ENCODE results near the gene MAP4K4. TPM values are rescaled to one million over a fixed set of nuclear protein-coding genes. Genes with fewer than 3 reads are reported as not detected.

The MAP4K4 gene
- total RNA-seq, 2 donors from 2014 or later: 26.8 to 30.7 TPM

DNA sequence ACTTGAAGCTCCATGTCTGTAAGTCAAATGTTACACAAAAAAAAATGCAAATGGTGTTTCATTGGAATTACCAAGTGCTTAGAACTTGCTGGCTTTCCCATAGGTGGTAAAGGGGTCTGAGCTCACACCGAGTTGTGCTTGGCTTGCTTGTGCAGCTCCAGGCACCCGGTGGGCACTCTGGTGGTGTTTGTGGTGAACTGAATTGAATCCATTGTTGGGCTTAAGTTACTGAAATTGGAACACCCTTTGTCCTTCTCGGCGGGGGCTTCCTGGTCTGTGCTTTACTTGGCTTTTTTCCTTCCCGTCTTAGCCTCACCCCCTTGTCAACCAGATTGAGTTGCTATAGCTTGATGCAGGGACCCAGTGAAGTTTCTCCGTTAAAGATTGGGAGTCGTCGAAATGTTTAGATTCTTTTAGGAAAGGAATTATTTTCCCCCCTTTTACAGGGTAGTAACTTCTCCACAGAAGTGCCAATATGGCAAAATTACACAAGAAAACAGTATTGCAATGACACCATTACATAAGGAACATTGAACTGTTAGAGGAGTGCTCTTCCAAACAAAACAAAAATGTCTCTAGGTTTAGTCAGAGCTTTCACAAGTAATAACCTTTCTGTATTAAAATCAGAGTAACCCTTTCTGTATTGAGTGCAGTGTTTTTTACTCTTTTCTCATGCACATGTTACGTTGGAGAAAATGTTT lies 196.3 kb downstream of the MAP4K4 start:
- DNase-seq: no peak
- Histone ChIP-seq H3K4me1 (no peaks in the 10 kb centered on the region), H3K9me3 (no peaks in the 10 kb centered on the region), H3K4me3 (no peak overlapping the region), H3K27ac (no peak overlapping the region), H3K36me3 (no peaks in the 10 kb centered on the region), H3K9ac (ENCODE audit: low read depth in 2 of 2, low read length in 2 of 2) (no peak overlapping the region), H3K27me3 (no peaks in the 10 kb centered on the region)
- intact Hi-C loops (cut with DNase I): no loop called here
- TF ChIP-seq, protein P1, sequence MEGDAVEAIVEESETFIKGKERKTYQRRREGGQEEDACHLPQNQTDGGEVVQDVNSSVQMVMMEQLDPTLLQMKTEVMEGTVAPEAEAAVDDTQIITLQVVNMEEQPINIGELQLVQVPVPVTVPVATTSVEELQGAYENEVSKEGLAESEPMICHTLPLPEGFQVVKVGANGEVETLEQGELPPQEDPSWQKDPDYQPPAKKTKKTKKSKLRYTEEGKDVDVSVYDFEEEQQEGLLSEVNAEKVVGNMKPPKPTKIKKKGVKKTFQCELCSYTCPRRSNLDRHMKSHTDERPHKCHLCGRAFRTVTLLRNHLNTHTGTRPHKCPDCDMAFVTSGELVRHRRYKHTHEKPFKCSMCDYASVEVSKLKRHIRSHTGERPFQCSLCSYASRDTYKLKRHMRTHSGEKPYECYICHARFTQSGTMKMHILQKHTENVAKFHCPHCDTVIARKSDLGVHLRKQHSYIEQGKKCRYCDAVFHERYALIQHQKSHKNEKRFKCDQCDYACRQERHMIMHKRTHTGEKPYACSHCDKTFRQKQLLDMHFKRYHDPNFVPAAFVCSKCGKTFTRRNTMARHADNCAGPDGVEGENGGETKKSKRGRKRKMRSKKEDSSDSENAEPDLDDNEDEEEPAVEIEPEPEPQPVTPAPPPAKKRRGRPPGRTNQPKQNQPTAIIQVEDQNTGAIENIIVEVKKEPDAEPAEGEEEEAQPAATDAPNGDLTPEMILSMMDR (IDR thresholded peaks at IDR 0.05): no peak

DNA sequence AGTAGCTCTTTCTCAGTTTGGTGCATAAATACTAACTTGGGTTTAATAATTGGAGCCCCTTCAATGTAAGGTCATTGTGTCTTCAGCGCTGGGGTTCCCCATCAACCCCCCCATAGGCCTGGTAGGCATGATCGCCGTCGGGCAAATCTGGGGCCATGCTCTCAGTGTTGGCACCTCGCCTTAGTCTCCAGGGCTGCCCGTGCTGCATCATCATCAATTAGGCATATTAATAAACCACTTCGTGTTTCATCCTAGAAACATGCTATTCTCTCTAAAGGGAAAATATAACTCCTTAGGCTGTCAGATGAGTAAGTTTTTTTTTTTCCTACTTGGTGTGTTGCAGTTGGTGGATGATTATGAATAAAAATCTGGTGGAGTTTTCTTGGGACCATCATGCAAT lies 197.5 kb downstream of the MAP4K4 start:
- Histone ChIP-seq H3K4me3 (no peak overlapping the region), H3K36me3 (no peaks in the 10 kb centered on the region), H3K27ac (no peak overlapping the region), H3K4me1 (no peaks in the 10 kb centered on the region), H3K9ac (ENCODE audit: low read depth in 2 of 2, low read length in 2 of 2) (no peak overlapping the region), H3K9me3 (no peaks in the 10 kb centered on the region), H3K27me3 (no peaks in the 10 kb centered on the region)
- TF ChIP-seq, protein P1 (IDR thresholded peaks at IDR 0.05): no peak
- no peak for DNase-seq
- intact Hi-C loops (cut with DNase I): no loop called here

DNA sequence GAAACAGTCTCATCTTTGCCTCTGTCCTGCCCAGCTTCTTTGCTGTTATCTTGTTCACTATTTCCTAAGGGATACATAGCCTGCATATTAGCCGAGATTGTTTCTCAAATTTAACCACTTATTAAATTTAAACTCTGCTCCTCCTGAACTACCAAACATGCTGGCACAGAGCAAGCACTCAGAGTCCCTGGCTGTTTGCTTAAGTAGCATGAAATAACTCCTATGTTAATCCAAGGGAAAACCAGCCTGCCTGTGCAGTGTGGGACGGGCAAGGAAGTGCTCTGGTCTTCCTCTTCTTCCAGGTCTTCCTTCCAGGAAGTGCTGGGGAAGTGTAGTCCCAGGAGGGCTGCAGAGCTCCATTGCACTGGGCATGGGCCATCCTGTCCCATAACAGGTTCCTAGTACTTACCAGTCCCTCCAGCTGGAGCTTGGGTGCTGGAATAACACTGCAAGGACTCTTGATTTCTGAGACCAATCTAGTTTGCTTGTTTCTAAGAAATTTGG lies 198.4 kb downstream of the MAP4K4 start:
- DNase-seq: no peak
- Histone ChIP-seq H3K4me1 (no peaks in the 10 kb centered on the region), H3K9ac (ENCODE audit: low read depth in 2 of 2, low read length in 2 of 2) (no peak overlapping the region), H3K4me3 (no peak overlapping the region), H3K36me3 (no peaks in the 10 kb centered on the region), H3K27me3 (no peaks in the 10 kb centered on the region), H3K9me3 (no peaks in the 10 kb centered on the region), H3K27ac (no peak overlapping the region)
- TF ChIP-seq, protein P1 (IDR thresholded peaks at IDR 0.05): no peak
- intact Hi-C loops (cut with DNase I): no loop called here

DNA sequence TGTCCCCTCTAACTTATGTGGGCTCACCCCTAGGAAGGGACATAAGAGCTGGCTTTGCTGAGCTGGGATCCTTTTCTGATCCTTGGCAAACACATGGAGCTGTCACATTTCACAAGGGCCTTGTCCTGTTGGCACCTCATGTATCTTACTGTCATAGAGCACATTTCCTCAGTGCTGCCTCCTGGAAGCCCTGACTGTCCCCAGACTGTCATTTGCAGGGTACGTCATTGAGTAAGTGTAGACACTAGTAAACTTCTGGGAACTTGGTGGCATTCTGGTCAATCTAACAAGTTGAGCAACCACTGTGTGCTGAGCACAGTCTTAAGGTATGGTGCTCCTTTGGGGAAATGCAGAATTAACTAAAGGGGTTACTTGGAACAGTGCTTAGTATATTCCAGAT lies 199.8 kb downstream of the MAP4K4 start:
- TF ChIP-seq, protein P1 (IDR thresholded peaks at IDR 0.05): no peak
- H3K27me3 ChIP-seq: no peaks in the 10 kb centered on the region
- H3K4me1 ChIP-seq: no peaks in the 10 kb centered on the region
- no peaks in the 10 kb centered on the region for H3K9me3 ChIP-seq
- H3K4me3 ChIP-seq: no peak overlapping the region
- H3K36me3 ChIP-seq: no peaks in the 10 kb centered on the region
- H3K9ac ChIP-seq (ENCODE audit: low read depth in 2 of 2, low read length in 2 of 2): no peak overlapping the region
- intact Hi-C loops (cut with DNase I): no loop called here
- DNase-seq: no peak
- no peak overlapping the region for H3K27ac ChIP-seq

DNA sequence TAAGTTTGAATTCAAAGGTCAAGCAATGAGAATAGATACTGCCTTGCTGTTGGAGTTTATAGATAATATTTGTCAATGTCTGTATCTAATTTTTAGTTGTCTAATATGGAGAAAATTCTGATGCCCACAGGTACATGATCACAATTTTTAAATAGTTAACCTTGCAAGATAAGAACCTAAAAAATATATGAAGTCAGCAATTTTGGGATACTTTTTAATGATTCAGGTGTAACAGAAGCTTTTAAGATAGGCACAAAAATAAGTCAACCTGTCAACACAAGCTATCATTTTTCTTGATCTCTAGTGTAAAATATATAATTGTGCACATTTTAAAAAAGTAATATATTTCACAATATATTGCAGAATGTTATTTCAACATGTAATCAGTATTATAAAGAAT lies 201.8 kb downstream of the MAP4K4 start:
- H3K9ac ChIP-seq (ENCODE audit: low read depth in 2 of 2, low read length in 2 of 2): no peak overlapping the region
- H3K4me1 ChIP-seq: no peaks in the 10 kb centered on the region
- TF ChIP-seq, protein P1 (IDR thresholded peaks at IDR 0.05): no peak
- H3K9me3 ChIP-seq: no peaks in the 10 kb centered on the region
- DNase-seq: no peak
- intact Hi-C loops (cut with DNase I): no loop called here
- H3K36me3 ChIP-seq: no peaks in the 10 kb centered on the region
- H3K4me3 ChIP-seq: no peak overlapping the region
- no peak overlapping the region for H3K27ac ChIP-seq
- H3K27me3 ChIP-seq: no peaks in the 10 kb centered on the region
